Stimulated activated CD8-positive, alpha-beta memory T cell treated with anti-CD3 and anti-CD28 coated beads, Interleukin-7, amount 100 ng/mL, for 1 hour (primary cell): ENCODE results near the gene VPS13D.

Experiments
- DNase-seq, 2 donors: peaks; one replicate each; pipeline ENCODE4 v3.0.0-alpha.2; 2020; ENCODE audit warnings: low read depth in 2 of 2

The VPS13D gene

DNA sequence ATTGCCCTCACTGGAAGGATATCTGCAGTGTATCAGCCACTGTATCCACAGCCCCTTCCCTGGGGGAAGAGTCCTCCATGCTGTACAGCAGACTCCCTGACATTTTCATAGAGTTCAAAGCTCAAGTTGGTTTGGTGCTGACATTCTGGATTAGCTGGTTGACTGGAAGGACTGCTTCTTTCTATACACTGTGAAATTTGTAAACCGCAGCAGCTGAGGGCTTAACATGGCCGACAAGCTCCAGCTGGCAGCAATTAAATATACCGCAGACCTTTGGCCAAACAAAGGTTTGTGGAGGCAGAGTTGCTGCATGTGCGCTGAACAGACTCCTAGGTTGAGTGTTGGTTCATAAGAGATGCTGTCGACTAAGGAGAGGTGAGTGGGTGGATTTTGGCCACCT lies 261.8 kb downstream of the VPS13D start:
- no peak for DNase-seq

DNA sequence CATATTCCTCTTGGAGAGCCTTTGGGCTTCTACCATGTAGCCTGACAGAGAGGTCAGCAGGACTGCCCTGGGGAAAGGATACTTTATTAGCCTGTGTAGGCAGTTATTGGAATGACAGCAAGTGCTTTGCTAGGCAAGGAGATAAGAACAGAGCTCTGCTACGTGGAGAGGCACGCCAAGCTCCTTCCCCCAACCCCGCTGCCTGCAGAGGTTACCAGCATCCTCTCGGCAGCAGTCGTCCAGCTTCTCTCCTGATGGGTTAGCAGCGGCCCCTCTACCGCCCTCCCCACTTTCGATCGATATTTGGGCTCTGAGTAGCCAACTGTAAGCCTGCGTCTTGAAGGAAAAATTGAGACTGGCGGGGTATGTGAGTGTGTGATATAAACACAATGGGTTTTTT lies 265.9 kb downstream of the VPS13D start:
- no peak for DNase-seq

DNA sequence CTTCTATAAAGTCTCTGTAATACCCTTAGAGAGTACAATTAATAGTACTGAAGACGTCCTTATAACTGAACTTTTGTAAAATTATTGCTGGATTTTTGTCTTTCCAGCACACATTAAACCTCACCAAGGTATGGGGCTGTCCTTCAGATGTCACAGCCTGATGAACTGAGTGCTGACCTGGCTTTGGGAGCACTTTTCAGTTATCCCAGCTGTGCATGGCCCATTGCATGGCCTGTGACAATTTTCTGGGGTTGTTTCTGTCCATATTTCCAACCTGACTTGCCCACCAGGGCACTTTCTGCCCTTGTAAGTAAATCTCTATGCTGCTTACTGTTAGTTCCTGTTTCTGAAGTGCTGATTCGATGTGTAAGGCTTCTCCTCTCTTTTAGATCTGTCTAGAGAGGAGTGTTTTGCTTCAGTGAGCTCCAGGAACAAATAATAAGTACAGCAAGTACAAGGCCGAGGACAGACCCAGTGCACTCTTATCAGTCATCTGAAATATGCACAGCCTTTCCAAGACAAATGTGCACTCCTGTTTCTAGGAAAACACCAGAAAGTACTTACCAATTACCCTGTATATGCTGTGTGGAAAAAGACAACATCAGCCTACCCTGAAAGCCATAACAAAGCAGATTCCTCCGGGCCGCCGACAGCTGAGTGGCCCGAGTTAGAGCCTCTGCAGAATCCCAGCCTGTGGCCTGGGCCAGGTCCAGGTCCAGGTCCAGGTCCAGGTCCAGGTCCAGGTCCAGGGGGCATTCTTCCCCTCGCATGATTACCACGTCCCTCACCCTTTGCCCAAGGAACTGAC lies 266.5 kb downstream of the VPS13D start:
- no peak for DNase-seq

DNA sequence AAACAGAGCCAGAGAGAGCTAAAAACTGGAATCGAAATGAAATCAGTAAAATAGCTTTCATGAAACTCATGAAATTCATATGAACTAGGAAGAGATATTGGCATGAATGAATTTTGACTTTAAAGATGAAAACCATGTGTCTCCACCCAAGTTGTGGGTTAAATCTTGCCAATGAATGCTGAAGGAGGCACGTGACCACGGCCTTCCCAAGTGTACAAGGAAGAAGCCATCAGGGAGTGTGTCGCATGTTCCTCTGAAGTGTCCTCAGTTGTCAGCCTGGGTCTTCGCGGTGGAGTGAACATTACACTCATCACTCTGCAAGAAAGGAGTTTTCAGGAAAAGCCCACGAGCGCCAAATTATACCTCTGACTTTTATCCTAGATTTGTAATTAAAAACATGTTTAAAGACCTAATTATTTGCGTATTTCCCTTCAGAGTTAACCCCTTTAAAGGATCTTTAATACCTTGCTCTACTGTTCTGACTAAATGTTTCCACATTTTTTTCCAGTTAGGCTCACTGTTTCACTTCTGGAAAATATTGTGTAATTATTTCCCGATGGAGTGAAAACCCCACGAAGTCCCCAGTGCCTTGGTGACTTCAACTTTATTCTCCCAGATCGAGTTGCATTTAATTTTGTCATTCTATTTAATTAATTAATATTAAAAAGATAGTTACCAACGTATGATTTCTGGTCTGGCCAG lies 269.9 kb downstream of the VPS13D start:
- no peak for DNase-seq

DNA sequence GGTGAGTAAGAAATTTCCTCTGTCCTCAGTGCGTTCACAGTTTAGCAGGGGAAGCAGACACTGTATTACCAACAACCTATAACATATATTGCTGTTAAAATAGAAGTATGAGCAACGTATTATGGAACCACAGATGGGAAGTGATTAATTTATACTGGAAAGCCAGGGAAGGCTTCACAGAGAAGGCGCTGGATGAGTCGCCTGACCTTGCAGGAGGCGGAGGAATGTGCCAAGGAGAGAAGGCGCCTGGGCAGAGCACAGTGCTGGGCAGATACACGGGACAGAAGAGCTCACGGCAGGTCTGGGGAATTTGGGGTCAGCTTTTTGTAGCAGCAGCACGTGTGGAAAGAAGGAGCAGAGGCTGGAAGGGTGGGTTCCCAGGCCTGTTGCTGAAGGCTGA lies 271.8 kb downstream of the VPS13D start:
- no peak for DNase-seq

DNA sequence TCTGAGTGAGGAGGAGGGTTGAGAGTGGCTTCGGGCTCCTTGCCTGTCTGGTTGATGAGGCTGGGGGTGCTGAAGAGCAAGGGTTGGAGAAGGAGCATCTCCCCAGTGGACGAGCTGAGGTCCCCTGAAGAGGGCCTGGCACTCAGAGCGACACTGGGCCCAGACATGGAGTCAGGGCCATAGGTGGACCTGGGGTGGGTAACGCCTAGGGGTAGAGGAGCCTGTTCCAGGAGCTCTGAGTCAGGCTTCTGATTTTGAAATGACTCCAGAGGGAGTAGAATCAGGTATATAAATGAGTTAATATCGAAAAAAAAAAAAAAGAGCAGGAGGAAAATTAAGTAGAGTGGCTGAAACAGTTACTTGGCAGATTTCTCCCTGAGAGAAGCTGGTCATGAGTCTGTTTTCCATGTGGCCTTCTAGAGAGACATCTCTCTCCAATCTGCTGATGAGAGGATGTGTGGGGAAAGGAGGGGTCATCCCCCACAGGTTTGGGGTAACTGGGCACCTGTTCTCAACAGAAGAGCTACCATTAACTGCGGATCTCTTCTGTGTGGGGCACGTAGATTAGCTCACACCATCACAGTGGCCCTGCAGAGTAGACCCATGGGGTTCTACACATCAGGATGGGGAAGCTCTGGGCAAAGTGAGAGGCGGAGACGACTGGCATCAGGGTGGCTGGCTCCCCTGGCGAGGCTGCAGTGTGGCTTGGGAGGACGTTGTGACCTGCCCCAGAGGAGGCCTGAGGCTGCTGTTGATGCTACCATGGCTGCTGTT lies 272.7 kb downstream of the VPS13D start:
- DNase-seq = no peak

DNA sequence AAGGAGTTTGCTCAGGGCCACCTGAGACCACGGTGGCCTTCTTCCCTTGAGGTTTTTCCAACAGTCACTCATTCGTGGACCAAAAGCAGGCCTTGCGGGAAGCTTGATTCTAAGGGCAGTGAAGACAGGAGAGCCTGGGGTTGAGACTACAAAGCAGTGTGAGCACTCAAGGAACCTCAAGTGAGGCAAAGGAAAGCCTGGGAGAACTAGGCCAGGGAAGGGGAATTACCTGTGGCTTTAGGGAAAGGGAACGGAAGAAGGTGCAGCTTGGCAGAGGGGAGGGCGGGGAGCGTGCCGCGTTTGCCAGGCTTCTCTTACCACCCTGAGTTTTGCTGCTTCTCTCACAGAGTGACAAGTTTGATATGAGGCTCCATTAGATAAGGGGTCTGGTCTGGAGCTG lies 273.9 kb downstream of the VPS13D start:
- no peak for DNase-seq

DNA sequence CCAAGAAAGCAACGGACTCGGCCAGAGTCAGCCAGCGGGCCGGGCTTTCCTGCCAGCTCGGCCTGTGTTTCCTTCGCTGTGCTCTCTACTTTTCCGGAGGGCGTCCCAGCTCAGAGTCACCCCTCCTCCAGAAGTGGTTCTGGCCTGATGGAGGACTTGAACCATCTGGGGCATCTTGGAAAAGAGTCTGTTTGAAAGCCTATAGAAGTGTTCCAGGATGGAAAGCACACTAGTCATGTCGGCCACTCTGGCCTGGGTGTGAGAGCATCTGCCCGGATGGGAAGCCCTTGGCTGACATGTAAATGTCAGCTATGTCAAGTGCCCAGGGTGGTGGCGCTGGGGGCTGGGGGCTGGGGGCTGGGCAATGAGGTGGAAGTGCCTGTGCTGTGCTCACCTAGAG lies 274.8 kb downstream of the VPS13D start:
- DNase-seq = no peak

DNA sequence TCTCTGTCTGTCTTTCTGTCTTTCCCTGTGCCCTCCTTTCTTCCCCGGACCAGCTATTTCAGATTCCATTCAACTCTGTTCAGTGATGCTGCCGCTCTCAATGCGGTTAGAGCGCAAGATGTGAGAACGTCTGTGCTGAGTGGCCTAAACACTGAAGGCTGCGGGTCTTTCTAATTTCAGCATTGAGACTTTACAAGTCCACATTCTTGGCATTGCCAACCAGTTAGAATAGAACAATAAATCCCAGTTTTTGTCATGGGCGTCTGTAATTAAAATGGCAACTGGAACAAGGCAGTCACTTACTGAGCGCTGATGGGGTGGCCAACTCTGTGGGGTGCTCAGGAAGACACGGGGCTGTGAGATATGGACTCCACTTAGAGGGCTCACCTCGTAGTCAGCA lies 275.4 kb downstream of the VPS13D start:
- DNase-seq = no peak

DNA sequence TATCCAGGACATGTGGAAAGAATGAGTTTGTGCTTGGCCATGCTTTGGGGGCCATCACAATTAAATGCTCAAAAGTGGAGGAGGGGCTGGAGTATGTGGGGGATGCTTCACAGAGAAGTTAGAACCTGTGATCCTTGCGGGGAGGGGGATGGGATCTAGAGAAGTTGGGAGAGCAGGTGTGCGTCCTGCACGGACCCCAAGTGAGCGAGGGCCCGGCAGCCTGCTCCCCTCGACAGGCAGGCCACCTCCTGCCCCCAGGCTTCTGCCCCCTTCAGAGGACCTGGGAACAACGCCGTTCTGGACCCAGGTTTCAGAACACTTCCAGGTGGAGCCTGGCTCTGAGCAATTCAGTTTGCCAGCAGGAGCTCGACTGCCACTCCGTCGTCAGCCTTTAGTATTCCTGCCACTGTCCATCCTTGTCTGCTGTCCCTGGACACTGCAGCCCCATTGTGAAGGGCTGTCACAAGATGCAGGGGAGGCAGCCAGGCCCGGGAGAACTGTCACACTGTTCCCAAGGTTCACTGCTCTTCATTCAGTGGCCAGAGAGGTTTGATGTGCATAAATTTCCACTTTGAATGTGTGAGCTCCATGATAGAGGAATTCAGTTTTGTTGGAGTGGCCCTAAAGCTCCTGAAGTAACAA lies 275.9 kb downstream of the VPS13D start:
- DNase-seq = no peak

DNA sequence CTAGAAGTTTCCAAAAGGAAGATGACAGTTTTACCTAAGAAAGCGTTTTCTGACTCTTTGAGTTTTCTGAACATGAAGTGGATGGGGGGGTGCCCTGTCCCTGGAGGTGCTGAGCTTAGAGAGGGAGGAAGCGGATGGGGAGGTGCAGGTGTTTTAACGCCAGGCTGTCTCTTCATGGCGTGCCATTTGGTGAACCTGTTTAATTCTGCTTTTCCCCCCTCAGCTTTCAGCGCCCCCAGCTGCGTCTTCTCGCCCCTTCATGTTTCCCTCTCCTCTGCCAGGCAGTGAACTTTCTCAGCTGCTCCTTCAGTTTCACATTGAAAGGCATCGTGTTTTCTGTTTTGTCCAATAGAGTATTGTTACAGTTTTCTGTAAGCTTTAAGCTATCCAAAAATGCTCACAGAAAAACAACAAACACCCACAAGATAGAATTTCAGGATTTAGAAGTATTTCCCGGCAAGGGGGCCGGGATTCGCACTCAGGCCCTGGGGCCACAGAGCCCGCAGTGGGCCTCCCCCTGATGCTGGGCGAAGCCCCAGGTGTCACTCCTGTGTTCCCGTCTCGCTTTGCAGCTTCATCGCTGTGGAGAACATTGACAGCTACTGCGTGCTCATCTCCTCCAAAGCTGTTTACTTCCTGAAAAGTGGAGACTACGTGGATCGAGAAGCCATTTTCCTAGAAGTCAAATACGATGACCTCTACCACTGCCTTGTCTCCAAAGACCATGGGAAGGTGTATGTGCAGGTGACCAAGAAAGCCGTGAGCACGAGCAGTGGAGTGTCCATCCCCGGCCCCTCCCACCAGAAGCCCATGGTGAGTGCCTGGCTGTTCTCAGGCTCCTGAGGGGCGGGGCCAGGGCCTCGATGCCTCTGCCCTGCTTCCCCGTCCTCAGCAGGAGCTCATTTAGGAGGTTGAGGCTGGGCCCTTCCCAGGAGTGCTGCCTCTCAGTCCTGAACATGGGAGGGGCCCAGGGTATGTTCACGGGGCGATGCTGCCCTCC lies 276.8 kb downstream of the VPS13D start:
- no peak for DNase-seq

DNA sequence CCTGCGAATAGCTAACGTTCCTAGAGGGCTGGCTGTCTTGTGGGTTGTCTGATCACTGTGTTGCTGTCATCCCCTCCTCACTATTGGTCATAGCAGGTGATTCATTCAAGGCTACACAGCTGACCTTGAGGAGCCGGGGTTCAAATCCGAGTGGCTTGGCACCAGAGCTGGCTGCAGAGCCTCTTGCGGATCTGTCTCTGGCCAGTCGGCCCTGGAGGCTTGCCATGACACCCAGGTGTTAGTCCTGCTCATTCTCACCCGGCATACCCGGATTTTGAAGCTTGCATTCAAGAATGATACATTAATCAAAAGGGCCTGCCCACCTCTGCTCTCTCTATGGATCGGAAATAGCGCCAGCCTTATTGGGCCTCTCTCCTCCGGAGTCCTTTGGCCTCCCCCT lies 277.8 kb downstream of the VPS13D start:
- no peak for DNase-seq

DNA sequence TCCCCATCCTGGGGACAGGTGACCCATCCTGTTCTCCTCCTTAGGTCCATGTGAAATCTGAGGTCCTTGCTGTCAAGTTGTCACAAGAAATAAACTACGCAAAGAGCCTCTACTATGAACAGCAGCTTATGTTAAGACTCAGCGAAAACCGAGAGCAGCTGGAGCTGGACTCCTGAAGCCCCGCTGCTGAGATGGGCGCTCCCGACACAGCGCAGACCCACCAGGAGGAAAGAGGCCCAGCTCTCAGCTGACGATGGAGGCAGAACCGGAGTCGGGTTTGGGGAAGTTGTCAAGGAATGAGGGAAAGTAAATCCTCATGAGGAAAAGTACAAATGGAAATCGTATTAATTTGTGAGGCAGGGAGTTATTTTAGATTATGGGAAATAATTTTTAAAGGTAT lies 279.0 kb downstream of the VPS13D start:
- no peak for DNase-seq

DNA sequence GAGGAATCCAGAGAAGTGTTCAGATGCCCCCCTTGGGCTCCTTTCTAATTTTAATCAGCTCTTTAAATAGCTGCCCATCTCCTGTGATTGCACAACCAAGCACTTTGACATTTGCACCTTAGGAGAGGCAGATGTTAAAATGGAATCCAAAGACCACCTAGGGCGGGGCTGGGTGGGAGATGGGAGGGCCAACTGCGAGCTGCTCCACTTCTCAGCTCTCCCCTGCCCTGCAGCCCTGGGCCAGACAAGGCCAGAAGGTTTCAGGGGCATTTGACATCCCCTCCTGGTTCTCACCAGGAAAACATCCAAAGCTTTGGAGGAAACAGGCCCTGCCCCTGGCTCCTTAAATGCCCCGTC lies 281.3 kb downstream of the VPS13D start:
- DNase-seq = no peak

DNA sequence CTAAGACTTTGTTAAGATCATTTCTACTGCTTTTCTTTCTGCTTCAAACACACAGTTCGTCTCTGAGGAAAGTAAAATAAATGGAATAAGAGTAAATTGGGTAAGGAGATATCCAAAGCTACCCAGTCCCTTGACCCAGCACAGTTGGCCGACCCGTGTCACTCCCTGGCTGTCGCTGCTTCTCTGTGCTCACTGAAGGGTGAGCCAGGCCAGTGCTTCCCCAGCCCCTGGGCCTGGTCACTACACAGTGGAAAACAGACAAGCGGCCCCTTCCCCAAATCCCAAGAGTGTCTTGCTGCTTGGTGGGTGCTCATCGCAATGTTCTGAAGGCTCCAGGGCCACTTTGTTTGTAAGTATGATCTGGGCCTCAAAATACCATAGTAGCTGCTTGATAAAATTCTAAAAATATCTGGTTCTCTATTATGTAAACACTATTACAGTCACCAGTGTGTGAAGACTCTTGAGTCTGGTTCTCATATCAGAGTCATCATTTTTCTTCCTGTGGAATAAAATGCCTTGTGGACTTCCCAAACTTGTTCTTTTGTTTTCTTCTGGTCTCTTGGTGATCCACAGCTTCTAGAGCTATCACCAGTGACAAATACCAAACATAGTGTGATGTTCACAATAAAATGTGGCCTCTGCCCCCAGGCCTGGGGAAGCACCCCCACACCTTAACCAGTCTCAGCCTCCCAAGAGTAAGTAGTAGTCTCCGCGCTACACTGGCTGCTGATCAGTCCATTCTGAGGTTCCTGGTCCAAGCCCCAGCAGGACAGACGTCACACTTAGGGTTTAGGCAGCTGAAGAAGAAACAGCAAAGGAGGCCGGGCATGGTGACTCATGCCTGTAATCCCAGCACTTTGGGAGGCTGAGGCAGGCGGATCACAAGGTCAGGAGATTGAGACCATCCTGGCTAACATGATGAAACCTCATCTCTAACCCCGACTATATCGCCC lies 282.0 kb downstream of the VPS13D start:
- no peak for DNase-seq

DNA sequence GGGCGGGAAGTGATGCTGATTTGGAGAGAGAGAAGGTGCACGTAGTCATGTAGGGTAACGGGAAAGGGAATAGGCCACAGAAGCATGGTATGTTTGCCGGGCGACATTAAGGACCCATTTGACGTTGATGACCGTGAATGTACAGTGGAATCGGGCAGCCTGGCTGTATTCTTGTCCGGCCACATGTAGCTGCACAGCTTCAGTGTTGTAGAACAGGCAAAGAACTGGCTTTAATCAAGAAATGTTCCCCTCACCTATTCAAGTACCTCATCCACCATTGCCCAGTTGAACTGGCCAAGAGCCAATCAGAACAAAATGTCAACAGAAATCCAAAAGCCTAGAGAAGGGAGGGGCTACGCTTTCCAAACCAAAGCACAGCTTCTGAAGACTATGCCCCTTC lies 283.4 kb downstream of the VPS13D start:
- no peak for DNase-seq

DNA sequence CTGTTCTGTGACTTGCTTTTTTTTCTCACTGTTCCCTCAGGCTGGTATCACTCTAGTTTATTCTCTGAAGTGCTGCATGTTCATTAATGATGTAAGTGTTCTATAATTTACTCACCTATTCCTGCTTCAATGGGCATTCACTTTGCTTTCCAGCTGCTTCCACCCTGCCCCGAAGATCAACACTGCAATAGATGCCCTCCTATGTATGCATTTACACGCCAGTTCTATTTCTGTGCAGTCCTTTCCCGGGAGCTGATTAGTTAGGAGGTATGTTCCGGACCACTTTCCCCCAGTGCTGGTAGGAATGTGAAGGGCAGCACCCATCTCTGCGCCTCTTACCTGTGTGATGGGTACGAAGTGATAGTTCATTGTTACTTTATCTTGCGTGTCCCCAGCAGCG lies 284.8 kb downstream of the VPS13D start:
- DNase-seq = no peak

DNA sequence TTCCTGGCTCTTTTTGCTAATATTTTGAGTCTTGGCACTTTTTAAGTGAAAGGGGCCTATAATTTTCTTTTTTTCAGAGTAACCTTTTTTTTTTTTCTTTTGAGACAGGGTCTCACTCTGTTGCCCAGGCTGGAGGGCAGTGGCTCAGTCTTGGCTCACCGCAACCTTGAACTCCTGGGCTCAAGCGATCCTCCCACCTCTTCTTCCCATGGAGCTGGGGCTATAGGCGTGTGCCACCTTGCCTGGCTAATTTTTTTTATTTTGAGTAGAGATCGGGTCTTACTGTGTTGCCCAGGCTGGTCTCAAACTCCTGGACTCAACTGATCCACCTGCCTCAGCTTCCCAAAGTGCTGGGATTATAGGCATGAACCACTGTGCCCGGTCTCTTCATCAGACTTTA lies 285.4 kb downstream of the VPS13D start:
- no peak for DNase-seq

DNA sequence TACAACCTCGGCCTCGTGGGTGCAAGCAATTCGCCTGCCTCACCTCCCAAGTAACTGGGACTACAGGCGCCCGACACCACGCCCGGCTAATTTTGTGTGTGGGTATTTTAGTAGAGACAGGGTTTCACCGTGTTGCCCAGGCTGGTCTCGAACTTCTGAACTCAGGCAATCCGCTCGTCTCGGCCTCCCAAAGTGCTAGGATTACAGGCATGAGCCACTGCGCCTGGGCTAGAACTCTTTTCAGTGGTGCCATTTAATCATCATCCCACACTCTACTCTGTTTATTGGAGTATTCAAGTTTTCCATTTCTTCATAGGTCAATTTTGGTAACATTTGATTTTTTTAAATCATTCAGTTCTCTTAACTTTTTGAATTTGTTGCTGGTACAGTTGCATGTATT lies 286.9 kb downstream of the VPS13D start:
- DNase-seq = no peak
